Kidney epithelial cell (primary cell): Measurements from ENCODE around the gene LPAR1. TPM values are rescaled to one million over a fixed set of nuclear protein-coding genes. Genes with fewer than 3 reads are reported as not detected.

Experiments
- DNase-seq: peaks from one replicate; pipeline ENCODE4 v3.0.0-alpha.2; 2010; ENCODE audit warnings: low read depth
- H3K27me3 ChIP-seq: 2 replicates; pipeline ENCODE4 v1.6.0; 2011; ENCODE audit warnings: low read length; ENCODE audit not compliant: control insufficient read depth, insufficient read depth
- H3K36me3 ChIP-seq: 2 replicates; pipeline ENCODE4 v1.5.1; 2011; ENCODE audit warnings: low read length; ENCODE audit not compliant: control insufficient read depth, insufficient read depth
- H3K4me3 ChIP-seq: 2 replicates; pipeline ENCODE4 v1.5.1; 2011; ENCODE audit warnings: low read depth, mild to moderate bottlenecking, control low read depth, low read length
- total RNA-seq: library from RNA; depleted of rRNA; stranded (reverse); fragments of >200 nt; gene quantifications from 2 replicates; pipeline ENCODE4 v1.2.3, GENCODE V29; 2015
- TF ChIP-seq, protein P1 (sequence below): IDR thresholded peaks from 2 replicates; pipeline ENCODE4 v1.5.1; 2011; ENCODE audit warnings: mild to moderate bottlenecking, moderate library complexity, low read length, control low read depth, inconsistent platforms; ENCODE audit not compliant: insufficient read depth, poor library complexity, severe bottlenecking

LPAR1 gene, protein sequence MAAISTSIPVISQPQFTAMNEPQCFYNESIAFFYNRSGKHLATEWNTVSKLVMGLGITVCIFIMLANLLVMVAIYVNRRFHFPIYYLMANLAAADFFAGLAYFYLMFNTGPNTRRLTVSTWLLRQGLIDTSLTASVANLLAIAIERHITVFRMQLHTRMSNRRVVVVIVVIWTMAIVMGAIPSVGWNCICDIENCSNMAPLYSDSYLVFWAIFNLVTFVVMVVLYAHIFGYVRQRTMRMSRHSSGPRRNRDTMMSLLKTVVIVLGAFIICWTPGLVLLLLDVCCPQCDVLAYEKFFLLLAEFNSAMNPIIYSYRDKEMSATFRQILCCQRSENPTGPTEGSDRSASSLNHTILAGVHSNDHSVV
- 4.6 and 6.4 TPM in 2 replicates for total RNA-seq

DNA sequence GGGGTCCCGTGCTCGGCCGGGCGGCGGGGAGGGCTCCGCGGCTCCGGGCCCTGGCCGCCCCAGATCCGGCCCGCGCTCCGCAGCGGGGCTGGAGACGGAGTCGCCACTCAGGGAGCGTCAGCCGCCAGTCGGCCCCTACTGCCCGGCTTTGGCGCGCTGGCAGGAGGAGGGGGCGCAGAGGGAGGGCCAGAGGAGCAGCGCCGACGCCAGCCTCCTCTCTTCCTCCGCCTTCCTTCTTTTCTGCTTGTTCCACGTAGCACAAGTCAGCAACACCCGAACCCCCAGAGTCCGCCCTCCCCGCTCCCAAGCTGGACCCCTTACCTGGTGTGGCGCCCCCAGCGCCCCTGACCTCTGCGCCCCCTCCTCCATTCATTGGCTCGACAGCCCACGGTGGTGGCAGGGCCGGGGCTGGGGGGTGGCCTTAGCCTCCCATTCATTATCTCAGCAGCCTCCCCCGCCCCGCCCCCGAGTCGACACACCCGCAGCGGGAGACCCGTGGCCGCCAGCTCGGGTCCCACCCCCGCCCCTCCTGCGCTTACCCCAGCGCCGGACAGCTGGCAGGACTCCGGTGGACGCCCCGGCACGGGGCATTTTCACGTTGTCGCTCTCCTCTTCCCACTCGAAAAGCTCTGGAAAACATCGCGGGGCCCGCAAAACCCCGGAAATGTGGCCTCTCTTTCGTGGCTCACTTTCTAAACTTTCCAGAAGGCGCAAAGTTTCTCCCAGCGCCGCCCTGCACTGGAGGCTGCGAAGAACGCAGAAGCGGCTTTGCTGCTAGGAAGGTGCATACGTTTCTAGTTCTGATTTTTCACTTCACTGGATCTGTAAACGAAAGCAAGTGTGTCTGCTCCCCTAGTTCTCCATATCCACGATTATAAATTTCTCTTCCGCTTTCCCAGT, at the start of gene LPAR1:
TSS of gene LPAR1 (minus strand) at position 140 of the 900 bp plus-strand sequence. CDS start 66,353 bp downstream, outside the sequence.
- no peak for DNase-seq
- H3K36me3 ChIP-seq: no peaks in the 10 kb centered on the region
- peak within 1 kb of the TSS; percentile 66 for H3K4me3 ChIP-seq
- no peaks in the 10 kb centered on the region for H3K27me3 ChIP-seq
- TF ChIP-seq, protein P1, sequence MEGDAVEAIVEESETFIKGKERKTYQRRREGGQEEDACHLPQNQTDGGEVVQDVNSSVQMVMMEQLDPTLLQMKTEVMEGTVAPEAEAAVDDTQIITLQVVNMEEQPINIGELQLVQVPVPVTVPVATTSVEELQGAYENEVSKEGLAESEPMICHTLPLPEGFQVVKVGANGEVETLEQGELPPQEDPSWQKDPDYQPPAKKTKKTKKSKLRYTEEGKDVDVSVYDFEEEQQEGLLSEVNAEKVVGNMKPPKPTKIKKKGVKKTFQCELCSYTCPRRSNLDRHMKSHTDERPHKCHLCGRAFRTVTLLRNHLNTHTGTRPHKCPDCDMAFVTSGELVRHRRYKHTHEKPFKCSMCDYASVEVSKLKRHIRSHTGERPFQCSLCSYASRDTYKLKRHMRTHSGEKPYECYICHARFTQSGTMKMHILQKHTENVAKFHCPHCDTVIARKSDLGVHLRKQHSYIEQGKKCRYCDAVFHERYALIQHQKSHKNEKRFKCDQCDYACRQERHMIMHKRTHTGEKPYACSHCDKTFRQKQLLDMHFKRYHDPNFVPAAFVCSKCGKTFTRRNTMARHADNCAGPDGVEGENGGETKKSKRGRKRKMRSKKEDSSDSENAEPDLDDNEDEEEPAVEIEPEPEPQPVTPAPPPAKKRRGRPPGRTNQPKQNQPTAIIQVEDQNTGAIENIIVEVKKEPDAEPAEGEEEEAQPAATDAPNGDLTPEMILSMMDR: no peak

DNA sequence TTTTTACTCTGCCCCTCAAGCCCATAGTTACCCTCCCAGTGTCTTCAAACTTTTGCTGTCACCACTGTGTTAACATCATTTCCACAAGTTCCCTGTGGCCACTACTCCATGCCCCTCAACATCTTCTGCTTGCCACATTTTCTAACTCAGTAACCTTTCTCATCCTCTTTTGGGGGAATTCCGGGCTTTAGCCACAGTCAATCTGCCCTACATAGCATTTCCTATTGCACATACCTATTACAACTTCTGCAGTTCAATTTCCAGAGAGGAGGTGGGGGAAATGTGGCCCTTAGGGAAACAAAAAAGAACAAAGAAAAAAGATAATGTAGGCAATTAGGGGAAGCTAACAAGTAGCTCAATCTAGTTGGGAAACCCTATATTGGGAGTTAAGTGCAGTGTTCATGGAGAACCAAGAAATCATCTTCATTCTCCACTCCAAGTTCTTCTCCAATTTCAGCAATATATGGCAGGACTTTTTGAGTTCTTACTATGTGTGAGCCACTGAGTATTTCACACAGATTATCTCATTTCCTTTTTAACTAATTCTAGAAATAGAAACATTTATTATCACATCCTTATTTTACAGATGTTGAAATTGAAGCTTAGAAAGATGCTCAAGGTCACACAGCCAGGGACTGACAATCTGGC, 40.2 kb upstream of the LPAR1 start:
- TF ChIP-seq, protein P1: no peak
- no peak for DNase-seq
- no peaks in the 10 kb centered on the region for H3K27me3 ChIP-seq
- H3K4me3 ChIP-seq: no peak overlapping the region
- no peaks in the 10 kb centered on the region for H3K36me3 ChIP-seq

DNA sequence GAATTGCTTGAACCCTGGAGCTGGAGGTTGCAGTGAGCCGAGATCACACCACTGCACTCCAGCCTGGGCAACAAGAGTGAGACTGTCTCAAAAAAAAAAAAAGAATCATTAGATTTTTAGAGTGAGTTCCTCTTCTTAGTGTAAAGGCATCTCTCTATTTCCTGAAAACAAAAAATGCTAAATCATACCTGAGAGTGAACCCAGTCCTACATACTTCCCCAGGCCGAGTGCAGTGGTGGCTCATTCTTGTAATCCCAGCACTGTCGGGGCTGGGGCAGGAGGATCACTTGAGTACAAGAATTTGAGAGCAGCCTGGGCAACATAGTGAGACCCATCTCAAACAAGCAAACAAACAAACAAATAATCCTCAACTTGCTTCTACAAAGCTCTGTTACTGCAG, 38.2 kb upstream of the LPAR1 start:
- no peak overlapping the region for H3K4me3 ChIP-seq
- no peaks in the 10 kb centered on the region for H3K36me3 ChIP-seq
- no peak for DNase-seq
- TF ChIP-seq, protein P1: no peak
- H3K27me3 ChIP-seq: no peaks in the 10 kb centered on the region

DNA sequence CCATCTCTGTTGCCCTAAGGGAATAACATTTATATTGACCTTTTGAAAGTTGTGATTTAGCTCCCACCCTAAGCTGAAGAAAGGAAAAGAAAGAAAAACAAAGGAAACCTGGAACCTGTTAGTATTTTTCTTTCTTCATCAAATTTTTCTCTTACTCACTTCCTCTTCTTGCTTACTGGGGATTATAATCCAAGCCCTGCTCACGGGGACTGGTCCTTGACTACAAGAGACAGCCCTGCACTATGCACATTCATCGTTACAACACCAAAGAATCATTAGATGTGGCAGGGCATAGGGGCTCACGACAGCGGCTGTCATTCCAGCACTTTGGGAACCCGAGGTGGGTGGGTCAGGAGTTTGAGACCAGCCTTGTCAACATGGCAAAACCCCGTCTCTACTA, 37.8 kb upstream of the LPAR1 start:
- no peak for DNase-seq
- H3K36me3 ChIP-seq: no peaks in the 10 kb centered on the region
- TF ChIP-seq, protein P1: no peak
- no peak overlapping the region for H3K4me3 ChIP-seq
- H3K27me3 ChIP-seq: no peaks in the 10 kb centered on the region

DNA sequence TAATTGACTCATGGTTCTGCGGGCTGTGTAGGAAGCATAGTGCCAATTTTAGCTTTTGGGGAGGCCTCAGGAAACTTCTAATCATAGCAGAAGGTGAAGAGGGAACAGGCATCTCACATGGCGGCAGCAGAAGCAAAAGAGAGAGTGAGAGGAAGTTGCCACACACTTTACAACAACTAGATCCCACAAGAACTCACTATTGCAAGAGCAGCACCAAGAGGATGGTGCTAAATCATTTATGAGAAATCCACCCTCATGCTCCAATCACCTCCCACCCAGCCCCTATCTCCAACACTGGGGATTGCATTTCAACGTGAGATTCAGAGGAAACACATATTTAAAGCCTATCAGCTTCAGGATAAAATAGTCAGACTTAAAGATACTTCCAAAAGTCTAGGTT, 36.1 kb upstream of the LPAR1 start:
- DNase-seq: no peak
- Histone ChIP-seq H3K36me3 (no peaks in the 10 kb centered on the region), H3K4me3 (no peak overlapping the region), H3K27me3 (no peaks in the 10 kb centered on the region)
- TF ChIP-seq, protein P1: no peak
